PC-3 (cell line): ENCODE results near the gene PTGR2. TPM values are rescaled to one million over a fixed set of nuclear protein-coding genes. Genes with fewer than 3 reads are reported as not detected.

ENCODE experiments used
- ATAC-seq: fragments of 200-7000 bp; cut with Tn5 transposase; 2 replicates; pipeline ENCODE4 v1.9.1; 2020; ENCODE audit warnings: mild to moderate bottlenecking, moderate library complexity
- BruUV-seq: library from RNA; stranded (reverse); fragments of 400-500 nt; replicated peaks from 2 replicates; lab custom pipeline; 2021; lab: Mats Ljungman, UMichigan
- CTCF ChIA-PET: fragments of 300-600 bp; sonication (Branson Sonifier 250); formaldehyde crosslinking; loops from one replicate; lab custom pipeline; 2022; ENCODE audit warnings: antibody characterized with exemption; lab: Charles Lee
- POLR2A ChIA-PET: fragments of 300-600 bp; sonication (Branson Sonifier 250); formaldehyde crosslinking; loops from one replicate; lab custom pipeline; 2022; ENCODE audit warnings: antibody characterized with exemption; ENCODE audit not compliant: unreplicated experiment; lab: Charles Lee
- DNase-seq: peaks from one replicate; pipeline ENCODE4 v3.0.0-alpha.2; 2015
- H2AFZ ChIP-seq: fragments of 300-600 bp; sonication (generic); 2 replicates; pipeline ENCODE4 v1.6.0; 2016; ENCODE audit warnings: antibody characterized with exemption, low read length
- H3F3A ChIP-seq: fragments of 300-600 bp; sonication (generic); one replicate; pipeline ENCODE4 v1.6.0; 2017; ENCODE audit warnings: antibody characterized with exemption, low read length, control low read depth, mild to moderate bottlenecking; ENCODE audit not compliant: unreplicated experiment
- H3K27ac ChIP-seq: fragments of 300-600 bp; sonication (generic); 2 replicates; pipeline ENCODE4 v1.5.1; 2016; ENCODE audit warnings: mild to moderate bottlenecking, low read length
- H3K27me3 ChIP-seq: fragments of 300-600 bp; sonication (generic); 2 replicates; pipeline ENCODE4 v1.6.1; 2016; ENCODE audit warnings: low read length, mixed read lengths
- H3K36me3 ChIP-seq: fragments of 300-600 bp; sonication (generic); 2 replicates; pipeline ENCODE4 v1.6.1; 2016; ENCODE audit warnings: low read depth, mixed run types, low read length, mixed read lengths
- H3K4me1 ChIP-seq: fragments of 300-600 bp; sonication (generic); 2 replicates; pipeline ENCODE4 v1.5.1; 2016; ENCODE audit warnings: low read length; ENCODE audit not compliant: insufficient read depth
- H3K4me2 ChIP-seq: fragments of 300-600 bp; sonication (generic); 2 replicates; pipeline ENCODE4 v1.6.0; 2016; ENCODE audit warnings: low read length
- H3K4me3 ChIP-seq: fragments of 300-600 bp; sonication (generic); 2 replicates; pipeline ENCODE4 v1.5.1; 2016; ENCODE audit warnings: mild to moderate bottlenecking, low read length, mixed read lengths
- H3K79me2 ChIP-seq: fragments of 300-600 bp; sonication (generic); 2 replicates; pipeline ENCODE4 v1.6.1; 2017; ENCODE audit warnings: low read length, mixed read lengths
- H3K9ac ChIP-seq: fragments of 300-600 bp; sonication (generic); 2 replicates; pipeline ENCODE4 v1.6.0; 2016; ENCODE audit warnings: mild to moderate bottlenecking, low read length
- H3K9me2 ChIP-seq: fragments of 300-600 bp; sonication (generic); replicated peaks from 2 replicates; pipeline ENCODE4 v1.6.1; 2016; ENCODE audit warnings: mixed run types, low read length, mixed read lengths
- H3K9me3 ChIP-seq: fragments of 300-600 bp; sonication (generic); 2 replicates; pipeline ENCODE4 v1.6.1; 2016; ENCODE audit warnings: low read length, mixed read lengths
- H4K20me1 ChIP-seq: fragments of 300-600 bp; sonication (generic); 2 replicates; pipeline ENCODE4 v1.6.1; 2016; ENCODE audit warnings: low read length, mixed read lengths
- EZH2 ChIP-seq: fragments of 300-600 bp; sonication (generic); IDR thresholded peaks from one replicate; pipeline ENCODE4 v1.6.1; 2017; ENCODE audit warnings: antibody characterized with exemption, mild to moderate bottlenecking, low read length; ENCODE audit not compliant: unreplicated experiment
- EZH2phosphoT487 ChIP-seq: fragments of 300-600 bp; sonication (generic); IDR thresholded peaks from 2 replicates; pipeline ENCODE4 v1.6.1; 2018; ENCODE audit warnings: mild to moderate bottlenecking, antibody characterized with exemption, low read length, borderline replicate concordance
- intact Hi-C: fragments of 100-400 bp; cut with micrococcal nuclease; formaldehyde crosslinking; loops from 2 replicates; pipeline ENCODE4 v1.9.0; 2023
- total RNA-seq: library from RNA; depleted of rRNA; stranded (reverse); fragments of >200 nt; gene quantifications from 2 replicates; pipeline ENCODE4 v1.2.3, GENCODE V29; 2014; rRNA removed
- TF ChIP-seq, protein P1 (sequence below): fragments of 300-600 bp; sonication (generic); conservative IDR thresholded peaks from 2 replicates; pipeline ENCODE4 v1.5.1; 2017; ENCODE audit warnings: antibody characterized with exemption, low read depth, mild to moderate bottlenecking, low read length

PTGR2 gene
- total RNA-seq, 1 experiment from 2014 or later = 6.2 TPM

DNA sequence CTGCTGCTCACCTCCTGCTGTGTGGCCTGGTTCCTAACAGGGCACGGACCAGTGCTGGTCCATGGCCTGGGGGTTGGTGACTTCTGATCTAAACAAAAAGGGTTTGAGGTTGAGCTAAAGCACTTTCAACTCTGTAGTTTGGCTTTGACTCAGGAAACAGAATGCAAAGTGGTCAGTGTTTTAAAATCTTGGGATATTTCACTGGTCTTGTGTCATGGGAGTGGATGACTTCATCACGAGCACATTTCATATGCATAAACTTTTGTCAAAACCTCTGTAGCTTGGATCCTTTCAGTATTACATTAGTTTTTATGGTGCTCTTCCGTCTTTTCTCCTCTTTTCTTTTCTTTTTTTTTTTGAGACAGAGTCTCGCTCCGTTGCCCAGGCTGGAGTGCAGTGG is 72.7 kb downstream of the PTGR2 start:
- H3K9ac ChIP-seq = no peak overlapping the region
- H4K20me1 ChIP-seq = no peaks in the 10 kb centered on the region
- H3K4me3 ChIP-seq = no peak overlapping the region
- DNase-seq (no peak), ATAC-seq (no peak)
- no peaks in the 10 kb centered on the region for H3K27me3 ChIP-seq
- intact Hi-C loops = no loop called here
- no peaks in the 10 kb centered on the region for H3K79me2 ChIP-seq
- ChIA-PET POLR2A (interaction anchor here (0.7 kb wide), 1 partner anchor 200 kb away, joined by 9 read pairs; no protein-coding TSS in a partner anchor), CTCF (no interaction called here)
- H3F3A ChIP-seq = peaks cover 7% of the 10 kb centered on the region
- no peaks in the 10 kb centered on the region for H3K9me2 ChIP-seq
- H3K4me2 ChIP-seq = no peak overlapping the region
- no TSS peak for BruUV-seq
- no peaks in the 10 kb centered on the region for H3K4me1 ChIP-seq
- no peaks in the 10 kb centered on the region for H3K9me3 ChIP-seq
- H3K27ac ChIP-seq = no peak overlapping the region
- H2AFZ ChIP-seq = no peak overlapping the region
- TF ChIP-seq, protein P1, sequence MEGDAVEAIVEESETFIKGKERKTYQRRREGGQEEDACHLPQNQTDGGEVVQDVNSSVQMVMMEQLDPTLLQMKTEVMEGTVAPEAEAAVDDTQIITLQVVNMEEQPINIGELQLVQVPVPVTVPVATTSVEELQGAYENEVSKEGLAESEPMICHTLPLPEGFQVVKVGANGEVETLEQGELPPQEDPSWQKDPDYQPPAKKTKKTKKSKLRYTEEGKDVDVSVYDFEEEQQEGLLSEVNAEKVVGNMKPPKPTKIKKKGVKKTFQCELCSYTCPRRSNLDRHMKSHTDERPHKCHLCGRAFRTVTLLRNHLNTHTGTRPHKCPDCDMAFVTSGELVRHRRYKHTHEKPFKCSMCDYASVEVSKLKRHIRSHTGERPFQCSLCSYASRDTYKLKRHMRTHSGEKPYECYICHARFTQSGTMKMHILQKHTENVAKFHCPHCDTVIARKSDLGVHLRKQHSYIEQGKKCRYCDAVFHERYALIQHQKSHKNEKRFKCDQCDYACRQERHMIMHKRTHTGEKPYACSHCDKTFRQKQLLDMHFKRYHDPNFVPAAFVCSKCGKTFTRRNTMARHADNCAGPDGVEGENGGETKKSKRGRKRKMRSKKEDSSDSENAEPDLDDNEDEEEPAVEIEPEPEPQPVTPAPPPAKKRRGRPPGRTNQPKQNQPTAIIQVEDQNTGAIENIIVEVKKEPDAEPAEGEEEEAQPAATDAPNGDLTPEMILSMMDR = no peak
- TF ChIP-seq EZH2 (no peak), EZH2phosphoT487 (no peak)
- H3K36me3 ChIP-seq = peaks cover 58% of the 10 kb centered on the region

Other genes with a start within 250 kb of the PTGR2 start
- gene ACOT6, start 239.3 kb upstream of the PTGR2 start, total RNA-seq = not detected in 2 replicates
- 2.6 and 13.9 TPM in 2 replicates for gene DNAL1, start 206.8 kb upstream of the PTGR2 start, total RNA-seq
- 30.8 and 36.7 TPM in 2 replicates for gene PNMA1, start 137.4 kb upstream of the PTGR2 start, total RNA-seq
- gene ZNF410, start 35.0 kb downstream of the PTGR2 start, total RNA-seq = 44.9 and 46.8 TPM in 2 replicates
- 2.8 and 3.5 TPM in 2 replicates for gene FAM161B, start 98.3 kb downstream of the PTGR2 start, total RNA-seq
- gene COQ6, start 98.5 kb downstream of the PTGR2 start, total RNA-seq = 33.2 and 40.3 TPM in 2 replicates
- 7.9 and 11.2 TPM in 2 replicates for gene ENTPD5, start 167.5 kb downstream of the PTGR2 start, total RNA-seq
- 1.5 and 3.9 TPM in 2 replicates for gene BBOF1, start 167.5 kb downstream of the PTGR2 start, total RNA-seq
- 5.0 and 5.4 TPM in 2 replicates for gene ALDH6A1, start 232.6 kb downstream of the PTGR2 start, total RNA-seq
- gene LIN52, start 233.1 kb downstream of the PTGR2 start, total RNA-seq = 8.4 and 9.3 TPM in 2 replicates